ENCODE results near the gene HIVEP3. TPM values are rescaled to one million over a fixed set of nuclear protein-coding genes. Genes with fewer than 3 reads are reported as not detected.
A peak's percentile ranks its signal among the peaks of the same experiment; 100 is the strongest.

The HIVEP3 gene
- total RNA-seq, 2 donors from 2014 or later: 13.3 to 25.0 TPM

GRCh38 chr1:41642922-41643821 lies 275.6 kb downstream of the HIVEP3 start:
- Mint-ChIP-seq H3K27ac (no peak overlapping the region), H3K36me3 (peaks cover 0 to 9% of the 10 kb centered on the region in 2 donors), H3K9me3 (no peaks in the 10 kb centered on the region)
- ATAC-seq: no peak
- peak in 1 of 2 donors; percentile 44 for DNase-seq (ENCODE audit: low spot score in 2 of 2)

GRCh38 chr1:41641941-41642527 lies 276.7 kb downstream of the HIVEP3 start:
- Mint-ChIP-seq H3K9me3 (no peaks in the 10 kb centered on the region), H3K27ac (no peak overlapping the region), H3K36me3 (peaks cover 0 to 14% of the 10 kb centered on the region in 2 donors)
- DNase-seq (ENCODE audit: low spot score in 2 of 2) (peak in 1 of 2 donors; percentile 33), ATAC-seq (no peak)

- peak in 1 of 2 donors; percentile 53 for DNase-seq (ENCODE audit: low spot score in 2 of 2)
- Mint-ChIP-seq H3K9me3 (no peaks in the 10 kb centered on the region), H3K27ac (no peak overlapping the region), H3K36me3 (peaks cover 0 to 14% of the 10 kb centered on the region in 2 donors)
- peak; percentile 31 to 56 for ATAC-seq
These were observed 277.3 kb downstream of the HIVEP3 start for GRCh38 chr1:41641475-41641814.

GRCh38 chr1:41640756-41641474 lies 277.8 kb downstream of the HIVEP3 start:
- ATAC-seq: no peak
- no peak for DNase-seq (ENCODE audit: low spot score in 2 of 2)
- Mint-ChIP-seq H3K9me3 (no peaks in the 10 kb centered on the region), H3K27ac (no peak overlapping the region), H3K36me3 (peaks cover 1 to 10% of the 10 kb centered on the region in 2 donors)

GRCh38 chr1:41640141-41640751 lies 278.5 kb downstream of the HIVEP3 start:
- ATAC-seq (peak in 1 of 2 donors; percentile 3), DNase-seq (ENCODE audit: low spot score in 2 of 2) (peak in 1 of 2 donors; percentile 51)
- peak overlapping the region in 1 of 2 donors; percentile 99 for H3K27ac Mint-ChIP-seq
- H3K36me3 Mint-ChIP-seq: peaks cover 5 to 9% of the 10 kb centered on the region in 2 donors
- H3K9me3 Mint-ChIP-seq: no peaks in the 10 kb centered on the region

- ATAC-seq (peak; percentile 87 to 88), DNase-seq (ENCODE audit: low spot score in 2 of 2) (peak; percentile 63 to 69)
- H3K36me3 Mint-ChIP-seq: peaks cover 7 to 9% of the 10 kb centered on the region in 2 donors
- H3K27ac Mint-ChIP-seq: peak overlapping the region in 1 of 2 donors; percentile 99
- no peaks in the 10 kb centered on the region for H3K9me3 Mint-ChIP-seq
These were observed 279.3 kb downstream of the HIVEP3 start for GRCh38 chr1:41639332-41639936.

- Mint-ChIP-seq H3K36me3 (peaks cover 14 to 17% of the 10 kb centered on the region in 2 donors), H3K9me3 (no peaks in the 10 kb centered on the region), H3K27ac (peak overlapping the region in 1 of 2 donors; percentile 99)
- ATAC-seq (no peak), DNase-seq (ENCODE audit: low spot score in 2 of 2) (peak in 1 of 2 donors; percentile 53)
These were observed 280.4 kb downstream of the HIVEP3 start for GRCh38 chr1:41638086-41639024.

- peak overlapping the region in 1 of 2 donors; percentile 56 for H3K27ac Mint-ChIP-seq
- DNase-seq (ENCODE audit: low spot score in 2 of 2): no peak
- peaks cover 15 to 17% of the 10 kb centered on the region in 2 donors for H3K36me3 Mint-ChIP-seq
- ATAC-seq: no peak
- no peaks in the 10 kb centered on the region for H3K9me3 Mint-ChIP-seq
These were observed 281.4 kb downstream of the HIVEP3 start for GRCh38 chr1:41637367-41637766.

GRCh38 chr1:41633764-41634163 lies 285.0 kb downstream of the HIVEP3 start:
- Mint-ChIP-seq H3K36me3 (peaks cover 33 to 47% of the 10 kb centered on the region in 2 donors), H3K27ac (peak overlapping the region; percentile 69 to 84), H3K9me3 (no peaks in the 10 kb centered on the region)
- DNase-seq (ENCODE audit: low spot score in 2 of 2) (no peak), ATAC-seq (peak; percentile 31 to 69)

GRCh38 chr1:41632781-41633575 lies 285.7 kb downstream of the HIVEP3 start:
- H3K27ac Mint-ChIP-seq: peak overlapping the region; percentile 69 to 86

GRCh38 chr1:41631971-41632370 lies 286.8 kb downstream of the HIVEP3 start:
- H3K36me3 Mint-ChIP-seq: peaks cover 41 to 51% of the 10 kb centered on the region in 2 donors
- no peak for DNase-seq (ENCODE audit: low spot score in 2 of 2)
- no peaks in the 10 kb centered on the region for H3K9me3 Mint-ChIP-seq
- peak overlapping the region; percentile 2 to 90 for H3K27ac Mint-ChIP-seq
- no peak for ATAC-seq

More at GRCh38 chr1:41632781-41633575, 285.7 kb downstream of the HIVEP3 start:
- Mint-ChIP-seq H3K9me3 (no peaks in the 10 kb centered on the region), H3K36me3 (peaks cover 41 to 52% of the 10 kb centered on the region in 2 donors)
- DNase-seq (ENCODE audit: low spot score in 2 of 2) (no peak), ATAC-seq (no peak)

GRCh38 chr1:41631154-41631553 lies 287.6 kb downstream of the HIVEP3 start:
- H3K36me3 Mint-ChIP-seq: peaks cover 41 to 51% of the 10 kb centered on the region in 2 donors
- no peak overlapping the region for H3K27ac Mint-ChIP-seq

GRCh38 chr1:41629571-41629970 lies 289.2 kb downstream of the HIVEP3 start:
- H3K27ac Mint-ChIP-seq: no peak overlapping the region
- H3K9me3 Mint-ChIP-seq: no peaks in the 10 kb centered on the region
- ATAC-seq (no peak), DNase-seq (ENCODE audit: low spot score in 2 of 2) (no peak)
- peaks cover 35 to 51% of the 10 kb centered on the region in 2 donors for H3K36me3 Mint-ChIP-seq

More at GRCh38 chr1:41631154-41631553, 287.6 kb downstream of the HIVEP3 start:
- ATAC-seq: no peak
- no peaks in the 10 kb centered on the region for H3K9me3 Mint-ChIP-seq
- no peak for DNase-seq (ENCODE audit: low spot score in 2 of 2)

GRCh38 chr1:41629141-41629540 lies 289.6 kb downstream of the HIVEP3 start:
- DNase-seq (ENCODE audit: low spot score in 2 of 2): no peak
- H3K27ac Mint-ChIP-seq: no peak overlapping the region
- H3K9me3 Mint-ChIP-seq: no peaks in the 10 kb centered on the region
- no peak for ATAC-seq
- H3K36me3 Mint-ChIP-seq: peaks cover 33 to 53% of the 10 kb centered on the region in 2 donors
